Neuron (in vitro differentiated cells): Measurements from ENCODE around the gene KRTAP29-1.

ENCODE experiments used
- H2AFZ ChIP-seq: one replicate; pipeline ENCODE4 v1.6.1; 2013; ENCODE audit warnings: low read depth, mild to moderate bottlenecking, inconsistent platforms, low read length, moderate library complexity
- H3K27me3 ChIP-seq: one replicate; pipeline ENCODE4 v1.6.1; 2013; ENCODE audit warnings: low read length; ENCODE audit not compliant: insufficient read depth
- H3K36me3 ChIP-seq: one replicate; pipeline ENCODE4 v1.6.1; 2013; ENCODE audit warnings: low read length; ENCODE audit not compliant: insufficient read depth
- H3K4me1 ChIP-seq: one replicate; pipeline ENCODE4 v1.6.1; 2013; ENCODE audit warnings: low read length; ENCODE audit not compliant: insufficient read depth
- H3K4me3 ChIP-seq: 2 replicates; pipeline ENCODE4 v1.5.1; 2013; ENCODE audit warnings: mild to moderate bottlenecking, low read length, moderate library complexity
- H3K9me3 ChIP-seq: one replicate; pipeline ENCODE4 v1.6.1; 2013; ENCODE audit warnings: low read length

Gene KRTAP29-1

GRCh38 chr17:41335747-41336146 lies 33.1 kb upstream of the KRTAP29-1 start:
- H3K27me3 ChIP-seq: no peaks in the 10 kb centered on the region
- H3K4me3 ChIP-seq: no peak overlapping the region
- H3K4me1 ChIP-seq: no peaks in the 10 kb centered on the region
- H3K9me3 ChIP-seq: no peaks in the 10 kb centered on the region
- no peak overlapping the region for H2AFZ ChIP-seq
- no peaks in the 10 kb centered on the region for H3K36me3 ChIP-seq

- Histone ChIP-seq H3K4me3 (no peak overlapping the region), H3K4me1 (no peaks in the 10 kb centered on the region), H3K36me3 (no peaks in the 10 kb centered on the region), H3K9me3 (no peaks in the 10 kb centered on the region), H3K27me3 (no peaks in the 10 kb centered on the region), H2AFZ (no peak overlapping the region)
Observed at GRCh38 chr17:41334385-41335305, 32.0 kb upstream of the KRTAP29-1 start.

GRCh38 chr17:41333836-41334235 lies 31.2 kb upstream of the KRTAP29-1 start:
- H3K4me1 ChIP-seq: no peaks in the 10 kb centered on the region
- H3K4me3 ChIP-seq: no peak overlapping the region
- no peaks in the 10 kb centered on the region for H3K36me3 ChIP-seq
- no peak overlapping the region for H2AFZ ChIP-seq
- no peaks in the 10 kb centered on the region for H3K27me3 ChIP-seq
- no peaks in the 10 kb centered on the region for H3K9me3 ChIP-seq

GRCh38 chr17:41333098-41333497 lies 30.4 kb upstream of the KRTAP29-1 start:
- Histone ChIP-seq H3K9me3 (no peaks in the 10 kb centered on the region), H2AFZ (no peak overlapping the region), H3K4me3 (no peak overlapping the region), H3K36me3 (no peaks in the 10 kb centered on the region), H3K27me3 (no peaks in the 10 kb centered on the region), H3K4me1 (no peaks in the 10 kb centered on the region)

- H2AFZ ChIP-seq: no peak overlapping the region
- H3K36me3 ChIP-seq: no peaks in the 10 kb centered on the region
- H3K27me3 ChIP-seq: no peaks in the 10 kb centered on the region
- H3K4me3 ChIP-seq: no peak overlapping the region
- no peaks in the 10 kb centered on the region for H3K9me3 ChIP-seq
- H3K4me1 ChIP-seq: no peaks in the 10 kb centered on the region
Observed at GRCh38 chr17:41332239-41332638, 29.6 kb upstream of the KRTAP29-1 start.

GRCh38 chr17:41331606-41332005 lies 29.0 kb upstream of the KRTAP29-1 start:
- no peaks in the 10 kb centered on the region for H3K4me1 ChIP-seq
- H3K27me3 ChIP-seq: no peaks in the 10 kb centered on the region

GRCh38 chr17:41329279-41329948 lies 26.8 kb upstream of the KRTAP29-1 start:
- no peaks in the 10 kb centered on the region for H3K9me3 ChIP-seq
- H3K4me1 ChIP-seq: no peaks in the 10 kb centered on the region
- H3K27me3 ChIP-seq: peaks cover 1% of the 10 kb centered on the region
- no peak overlapping the region for H3K4me3 ChIP-seq
- H2AFZ ChIP-seq: no peak overlapping the region
- no peaks in the 10 kb centered on the region for H3K36me3 ChIP-seq

More at GRCh38 chr17:41331606-41332005, 29.0 kb upstream of the KRTAP29-1 start:
- Histone ChIP-seq H3K4me3 (no peak overlapping the region), H3K9me3 (no peaks in the 10 kb centered on the region), H2AFZ (no peak overlapping the region), H3K36me3 (no peaks in the 10 kb centered on the region)

- H3K4me1 ChIP-seq: no peaks in the 10 kb centered on the region
Observed at GRCh38 chr17:41328207-41328606, 25.6 kb upstream of the KRTAP29-1 start.

GRCh38 chr17:41327411-41328120 lies 24.9 kb upstream of the KRTAP29-1 start:
- no peak overlapping the region for H2AFZ ChIP-seq
- H3K4me1 ChIP-seq: no peaks in the 10 kb centered on the region
- peaks cover 4% of the 10 kb centered on the region for H3K27me3 ChIP-seq
- H3K36me3 ChIP-seq: no peaks in the 10 kb centered on the region
- H3K4me3 ChIP-seq: no peak overlapping the region
- H3K9me3 ChIP-seq: no peaks in the 10 kb centered on the region

More at GRCh38 chr17:41328207-41328606, 25.6 kb upstream of the KRTAP29-1 start:
- peaks cover 4% of the 10 kb centered on the region for H3K27me3 ChIP-seq
- H2AFZ ChIP-seq: no peak overlapping the region
- no peaks in the 10 kb centered on the region for H3K9me3 ChIP-seq
- no peaks in the 10 kb centered on the region for H3K36me3 ChIP-seq
- H3K4me3 ChIP-seq: no peak overlapping the region

- Histone ChIP-seq H3K4me3 (no peak overlapping the region), H3K9me3 (no peaks in the 10 kb centered on the region), H3K27me3 (peaks cover 4% of the 10 kb centered on the region), H3K4me1 (no peaks in the 10 kb centered on the region), H3K36me3 (no peaks in the 10 kb centered on the region), H2AFZ (no peak overlapping the region)
Observed at GRCh38 chr17:41326173-41327145, 23.8 kb upstream of the KRTAP29-1 start.

- Histone ChIP-seq H3K36me3 (no peaks in the 10 kb centered on the region), H3K9me3 (no peaks in the 10 kb centered on the region), H2AFZ (no peak overlapping the region), H3K4me1 (no peaks in the 10 kb centered on the region), H3K4me3 (no peak overlapping the region), H3K27me3 (peaks cover 4% of the 10 kb centered on the region)
Observed at GRCh38 chr17:41325611-41326010, 23.0 kb upstream of the KRTAP29-1 start.

- no peaks in the 10 kb centered on the region for H3K4me1 ChIP-seq
- H3K9me3 ChIP-seq: no peaks in the 10 kb centered on the region
- H3K36me3 ChIP-seq: no peaks in the 10 kb centered on the region
- peaks cover 4% of the 10 kb centered on the region for H3K27me3 ChIP-seq
- H3K4me3 ChIP-seq: no peak overlapping the region
- no peak overlapping the region for H2AFZ ChIP-seq
Observed at GRCh38 chr17:41325126-41325525, 22.5 kb upstream of the KRTAP29-1 start.
